HepG2 (cell line): ENCODE data around the gene TMEM117. TPM values are rescaled to one million over a fixed set of nuclear protein-coding genes. Genes with fewer than 3 reads are reported as not detected.

ENCODE experiments used
- ATAC-seq: fragments of 200-7000 bp; cut with Tn5 transposase; 3 replicates; pipeline ENCODE4 v1.9.1; 2020; ENCODE audit warnings: mild to moderate bottlenecking, moderate library complexity
- BruUV-seq: library from RNA; stranded (reverse); fragments of 400-500 nt; replicated peaks from 2 replicates; lab custom pipeline; 2021; lab: Mats Ljungman, UMichigan
- CTCF ChIA-PET: fragments of 300-600 bp; formaldehyde crosslinking; extraction: SDS; loops from one replicate; lab custom pipeline; 2021; ENCODE audit warnings: low total read pairs, inconsistent platforms, low intra/inter-chr PET ratio; lab: Yijun Ruan, JAX
- POLR2A ChIA-PET: fragments of 350-600 bp; sonication (Branson Sonifier 250); formaldehyde crosslinking; loops from one replicate; lab custom pipeline; 2020; ENCODE audit warnings: antibody characterized with exemption, inconsistent platforms; lab: Yijun Ruan, JAX
- DNase-seq: peaks from one replicate; pipeline ENCODE4 v3.0.0-alpha.2; 2015; ENCODE audit warnings: low spot score
- FAIRE-seq: peaks from 3 replicates; lab custom pipeline; 2011; peaks lifted over from hg19 to GRCh38; lab: Jason Lieb, UNC
- H2AFZ ChIP-seq: one replicate; pipeline ENCODE4 v1.6.1; 2011; ENCODE audit warnings: low read length, inconsistent platforms
- H3K27ac ChIP-seq: fragments of 300-600 bp; 3 replicates; pipeline ENCODE4 v1.8.0; 2011; ENCODE audit warnings: mixed run types, mild to moderate bottlenecking, mixed read lengths, low read length, inconsistent platforms; ENCODE audit not compliant: insufficient read depth; ENCODE audit errors: extremely low read length
- H3K27me3 ChIP-seq, 2 experiments: fragments of 200-600 bp in 1 of 2; 2 replicates in 1 of 2; 3 replicates in 1 of 2; pipeline versions ENCODE4 v1.6.0 to v1.8.0; 2011; ENCODE audit warnings: low read length in 2 of 2, mild to moderate bottlenecking in 2 of 2, moderate library complexity in 2 of 2, inconsistent platforms in 1 of 2; ENCODE audit not compliant: insufficient read depth in 2 of 2, control insufficient read depth in 1 of 2
- H3K36me3 ChIP-seq, 2 experiments: fragments of 200-600 bp in 1 of 2; replicated peaks in 1 of 2; 2 replicates in 1 of 2; 3 replicates in 1 of 2; pipeline versions ENCODE4 v1.5.1 to v1.8.0; 2011; ENCODE audit warnings: low read length in 2 of 2, inconsistent platforms in 1 of 2; ENCODE audit not compliant: insufficient read depth in 2 of 2, control insufficient read depth in 1 of 2
- H3K4me1 ChIP-seq: 2 replicates; pipeline ENCODE4 v1.5.1; 2012; ENCODE audit warnings: low read length, inconsistent platforms; ENCODE audit not compliant: insufficient read depth
- H3K4me2 ChIP-seq: 2 replicates; pipeline ENCODE4 v1.6.0; 2011; ENCODE audit warnings: low read depth, low read length, inconsistent platforms
- H3K4me3 ChIP-seq, 3 experiments: fragments of 200-600 bp in 1 of 3; sonication (generic), shearing (Covaris generic) in 1 of 3; replicated peaks in 1 of 3; 2 replicates each; pipeline ENCODE4 v1.5.1; 2011 to 2016; ENCODE audit warnings: low read length in 3 of 3, inconsistent platforms in 2 of 3, low read depth in 2 of 3, mild to moderate bottlenecking in 2 of 3, control low read depth in 1 of 3, mixed read lengths in 1 of 3; ENCODE audit not compliant: insufficient read depth in 1 of 3
- H3K79me2 ChIP-seq: one replicate; pipeline ENCODE4 v1.6.1; 2011; ENCODE audit warnings: low read length, inconsistent platforms; ENCODE audit not compliant: insufficient read depth
- H3K9ac ChIP-seq: 2 replicates; pipeline ENCODE4 v1.6.0; 2011; ENCODE audit warnings: mild to moderate bottlenecking, low read depth, low read length, inconsistent platforms; ENCODE audit not compliant: insufficient read depth
- H3K9me3 ChIP-seq: 2 replicates; pipeline ENCODE4 v1.5.1; 2012; ENCODE audit warnings: mild to moderate bottlenecking, low read length
- H4K20me1 ChIP-seq: 2 replicates; pipeline ENCODE4 v1.6.0; 2011; ENCODE audit warnings: inconsistent platforms, mild to moderate bottlenecking, low read length, moderate library complexity; ENCODE audit not compliant: insufficient read depth
- BRD4 ChIP-seq: sonication (generic); formaldehyde crosslinking; IDR thresholded peaks from 2 replicates; pipeline ENCODE4 v1.4.0; 2020; ENCODE audit warnings: missing genetic modification reagents
- EED ChIP-seq: sonication (generic); formaldehyde crosslinking; IDR thresholded peaks from 2 replicates; pipeline ENCODE4 v1.5.0; 2020; ENCODE audit warnings: mild to moderate bottlenecking, missing genetic modification reagents
- EP300 ChIP-seq, 3 experiments: sonication (generic) in 1 of 3; formaldehyde crosslinking in 1 of 3; IDR thresholded peaks; 2 replicates each; pipeline versions ENCODE4 v1.5.1 to v1.6.1; 2011 to 2020; ENCODE audit warnings: low read depth in 2 of 3, low read length in 2 of 3, borderline replicate concordance in 1 of 3, improper control_type of control experiment in 1 of 3, mild to moderate bottlenecking in 1 of 3, missing genetic modification reagents in 1 of 3, moderate library complexity in 1 of 3
- GATA4 ChIP-seq: sonication (generic); IDR thresholded peaks from 2 replicates; pipeline ENCODE4 v1.6.1; 2016; ENCODE audit warnings: antibody characterized with exemption, low read depth, borderline replicate concordance
- KAT7 ChIP-seq: IDR thresholded peaks from 2 replicates; pipeline ENCODE4 v1.6.1; 2018; ENCODE audit warnings: borderline replicate concordance, missing compliant biosample characterization
- MAF1 ChIP-seq: sonication (generic); formaldehyde crosslinking; IDR thresholded peaks from 2 replicates; pipeline ENCODE4 v1.5.0; 2020; ENCODE audit warnings: missing genetic modification reagents, borderline replicate concordance
- PCBP1 ChIP-seq: fragments of 200-400 bp; formaldehyde crosslinking; IDR thresholded peaks from 2 replicates; pipeline ENCODE4 v1.6.1; 2017; ENCODE audit warnings: mild to moderate bottlenecking, low read depth, low read length, borderline replicate concordance
- PITX1 ChIP-seq: sonication (generic); formaldehyde crosslinking; IDR thresholded peaks from 2 replicates; pipeline ENCODE4 v1.5.1; 2020; ENCODE audit warnings: mild to moderate bottlenecking, missing genetic modification reagents
- SAFB2 ChIP-seq: sonication (generic); formaldehyde crosslinking; IDR thresholded peaks from 2 replicates; pipeline ENCODE4 v1.5.1; 2020; ENCODE audit warnings: missing genetic modification reagents, low read depth, mild to moderate bottlenecking, borderline replicate concordance
- SAP130 ChIP-seq: IDR thresholded peaks from 2 replicates; pipeline ENCODE4 v1.6.1; 2016; ENCODE audit warnings: low read depth
- SMARCE1 ChIP-seq: fragments of 450-650 bp; IDR thresholded peaks from 2 replicates; pipeline ENCODE4 v1.6.1; 2017; ENCODE audit warnings: borderline replicate concordance
- SNAPC2 ChIP-seq: sonication (generic); formaldehyde crosslinking; IDR thresholded peaks from 2 replicates; pipeline ENCODE4 v1.8.1; 2022; ENCODE audit warnings: mild to moderate bottlenecking, missing genetic modification reagents
- SRSF4 ChIP-seq: fragments of 200-400 bp; formaldehyde crosslinking; IDR thresholded peaks from one replicate; pipeline ENCODE4 v1.6.1; 2018; ENCODE audit warnings: mild to moderate bottlenecking, low read depth, low read length, moderate library complexity; ENCODE audit not compliant: poor library complexity, severe bottlenecking
- U2AF1 ChIP-seq: fragments of 200-400 bp; formaldehyde crosslinking; optimal IDR thresholded peaks from 2 replicates; pipeline ENCODE3; 2017; ENCODE audit warnings: mild to moderate bottlenecking, low read depth, low read length
- ZBTB39 ChIP-seq: sonication (generic); formaldehyde crosslinking; IDR thresholded peaks from 2 replicates; pipeline ENCODE4 v1.5.0; 2020; ENCODE audit warnings: missing genetic modification reagents
- ZNF30 ChIP-seq: sonication (generic); formaldehyde crosslinking; IDR thresholded peaks from 2 replicates; pipeline ENCODE4 v1.5.0; 2020; ENCODE audit warnings: mild to moderate bottlenecking, missing genetic modification reagents
- ZNF790 ChIP-seq: sonication (generic); formaldehyde crosslinking; IDR thresholded peaks from 2 replicates; pipeline ENCODE4 v1.8.0; 2022; ENCODE audit warnings: missing genetic modification reagents, mild to moderate bottlenecking, borderline replicate concordance
- ZSCAN20 ChIP-seq: sonication (generic); formaldehyde crosslinking; IDR thresholded peaks from 2 replicates; pipeline ENCODE4 v1.4.0; 2020; ENCODE audit warnings: missing genetic modification reagents, mild to moderate bottlenecking, borderline replicate concordance
- ZSCAN25 ChIP-seq: sonication (generic); formaldehyde crosslinking; IDR thresholded peaks from 2 replicates; pipeline ENCODE4 v1.8.0; 2022; ENCODE audit warnings: mild to moderate bottlenecking, missing genetic modification reagents
- in situ Hi-C: cut with HindIII; loops from 2 replicates; pipeline ENCODE4 v1.10.0; 2017; ENCODE audit warnings: low pct_unique_long_range_greater_than_20kb; ENCODE audit not compliant: extremely low pct_ligation_motif_present
- intact Hi-C: fragments of 100-400 bp; cut with micrococcal nuclease; formaldehyde crosslinking; loops from one replicate; pipeline ENCODE4 v1.10.0; 2022; ENCODE audit not compliant: unreplicated experiment
- polyA plus RNA-seq, 8 experiments: library from polyadenylated mRNA; depleted of rRNA in 3 of 8; stranded (reverse) in 7 of 8; unstranded in 1 of 8; fragments of >200 nt; fragmentation: Illumina TruSeq in 4 of 8; extraction: Trizol in 4 of 8; gene quantifications; 2 replicates each; pipeline versions ENCODE4 v1.2.1 to v1.2.3, GENCODE V29; 2011 to 2016; ENCODE audit warnings: low read depth in 4 of 8, missing spikeins in 1 of 8, mixed read lengths in 1 of 8; ENCODE audit not compliant: insufficient read depth in 1 of 8
- total RNA-seq, 5 experiments: library from RNA; depleted of rRNA; stranded (reverse); fragments of >200 nt; fragmentation: Illumina TruSeq; extraction: Trizol; gene quantifications; 2 replicates each; pipeline ENCODE4 v1.2.3, GENCODE V29; 2016; ENCODE audit warnings: low read depth in 1 of 5

Gene TMEM117
- total and polyA plus RNA-seq, 2 of the 13 experiments (the other 11 are each of a cell fraction or from before 2014, with no cell fraction given), result 2.8 to 8.5 TPM

GRCh38 chr12:43786899-43787693, 48.8 kb upstream of the TMEM117 start:
- TF ChIP-seq GATA4 (no peak), PCBP1 (no peak), ZBTB39 (CRISPR knock-in tag) (no peak), SRSF4 (no peak), SNAPC2 (CRISPR knock-in tag) (no peak), BRD4 (CRISPR knock-in tag) (no peak), EED (CRISPR knock-in tag) (no peak), SAP130 (no peak), PITX1 (no peak), KAT7 (CRISPR knock-in tag) (no peak), SMARCE1 (no peak), ZNF30 (CRISPR knock-in tag) (no peak), SAFB2 (CRISPR knock-in tag) (no peak), ZSCAN25 (CRISPR knock-in tag) (no peak), EP300 (IDR thresholded peaks at IDR 0.05; ENCODE audit: low read depth in 2 of 2, low read length in 2 of 2) (no peak), EP300 (CRISPR knock-in tag; IDR thresholded peaks at IDR 0.05; ENCODE audit: borderline replicate concordance) (no peak), U2AF1 (no peak), MAF1 (no peak), ZNF790 (CRISPR knock-in tag) (no peak), ZSCAN20 (CRISPR knock-in tag) (no peak)
- TF ChIP-seq, all 625 proteins: peak for 0
- Histone ChIP-seq H3K36me3 (no peaks in the 10 kb centered on the region; a peak in 1 of 5 replicates), H3K4me3 (no peak overlapping the region), H3K4me2 (no peak overlapping the region), H3K4me1 (no peaks in the 10 kb centered on the region), H3K27ac (no peak overlapping the region), H3K9ac (no peak overlapping the region), H3K9me3 (no peaks in the 10 kb centered on the region), H3K79me2 (no peaks in the 10 kb centered on the region), H2AFZ (no peak overlapping the region), H4K20me1 (no peaks in the 10 kb centered on the region), H3K27me3 (no peaks in the 10 kb centered on the region)
- intact Hi-C loops, result no loop called here
- in situ Hi-C loops, result no loop called here
- ATAC-seq, result no peak
- no peak for FAIRE-seq
- no peak for DNase-seq
- ChIA-PET CTCF (no interaction called here), POLR2A (no interaction called here)
- BruUV-seq, result no TSS peak
